Activated naive CD8-positive, alpha-beta T cell treated with anti-CD3 and anti-CD28 coated beads, Interleukin-2, amount 50 U/mL, for 24 hours (primary cell): ENCODE results near the gene FLRT1.

Experiments
- ATAC-seq: fragments of 150-1000 bp; cut with Tn5 transposase; one replicate; pipeline ENCODE4 v1.10.0; 2021
- DNase-seq: peaks from one replicate; pipeline ENCODE4 v3.0.0; 2021
- H3K27ac Mint-ChIP-seq: one replicate; pipeline ENCODE4 v1.8.0; 2021; ENCODE audit warnings: mild to moderate bottlenecking, mixed read lengths
- H3K27me3 Mint-ChIP-seq: one replicate; pipeline ENCODE4 v1.8.0; 2021; ENCODE audit warnings: mixed read lengths
- H3K36me3 Mint-ChIP-seq: one replicate; pipeline ENCODE4 v1.8.0; 2021; ENCODE audit warnings: low read depth, mixed read lengths
- H3K4me1 Mint-ChIP-seq: one replicate; pipeline ENCODE4 v1.8.0; 2021; ENCODE audit warnings: mixed read lengths
- H3K4me3 Mint-ChIP-seq: one replicate; pipeline ENCODE4 v1.8.0; 2021; ENCODE audit warnings: mild to moderate bottlenecking, moderate library complexity, mixed read lengths
- H3K9me3 Mint-ChIP-seq: one replicate; pipeline ENCODE4 v1.8.0; 2021; ENCODE audit warnings: mixed read lengths

The FLRT1 gene

GRCh38 chr11:64027651-64028397 lies 7.9 kb upstream of the FLRT1 start:
- no peak for ATAC-seq
- Mint-ChIP-seq H3K4me3 (no peak overlapping the region), H3K27me3 (peaks cover 21% of the 10 kb centered on the region), H3K27ac (no peak overlapping the region), H3K4me1 (peaks cover 2% of the 10 kb centered on the region), H3K36me3 (no peaks in the 10 kb centered on the region), H3K9me3 (no peaks in the 10 kb centered on the region)
- DNase-seq = no peak

- DNase-seq (peak; percentile 12), ATAC-seq (no peak)
- no peak overlapping the region for H3K4me3 Mint-ChIP-seq
- no peak overlapping the region for H3K27ac Mint-ChIP-seq
- no peaks in the 10 kb centered on the region for H3K36me3 Mint-ChIP-seq
- H3K4me1 Mint-ChIP-seq = peaks cover 2% of the 10 kb centered on the region
- no peaks in the 10 kb centered on the region for H3K9me3 Mint-ChIP-seq
- H3K27me3 Mint-ChIP-seq = peaks cover 21% of the 10 kb centered on the region
Measured at GRCh38 chr11:64028398-64029115, 7.2 kb upstream of the FLRT1 start.

- Mint-ChIP-seq H3K4me3 (no peak overlapping the region), H3K36me3 (no peaks in the 10 kb centered on the region), H3K4me1 (peaks cover 4% of the 10 kb centered on the region), H3K27me3 (peaks cover 32% of the 10 kb centered on the region), H3K27ac (no peak overlapping the region), H3K9me3 (no peaks in the 10 kb centered on the region)
- DNase-seq (no peak), ATAC-seq (no peak)
Measured at GRCh38 chr11:64029773-64030172, 6.0 kb upstream of the FLRT1 start.

- H3K4me3 Mint-ChIP-seq = no peak overlapping the region
- H3K27ac Mint-ChIP-seq = no peak overlapping the region
- H3K36me3 Mint-ChIP-seq = no peaks in the 10 kb centered on the region
- H3K9me3 Mint-ChIP-seq = no peaks in the 10 kb centered on the region
- H3K27me3 Mint-ChIP-seq = peaks cover 38% of the 10 kb centered on the region
- ATAC-seq (no peak), DNase-seq (no peak)
- H3K4me1 Mint-ChIP-seq = peaks cover 9% of the 10 kb centered on the region
Measured at GRCh38 chr11:64031001-64031400, 4.7 kb upstream of the FLRT1 start.

GRCh38 chr11:64032050-64032449 lies 3.7 kb upstream of the FLRT1 start:
- Mint-ChIP-seq H3K9me3 (no peaks in the 10 kb centered on the region), H3K27me3 (peaks cover 35% of the 10 kb centered on the region), H3K36me3 (no peaks in the 10 kb centered on the region), H3K4me1 (peaks cover 9% of the 10 kb centered on the region), H3K4me3 (no peak overlapping the region), H3K27ac (no peak overlapping the region)
- ATAC-seq = no peak
- no peak for DNase-seq

- Mint-ChIP-seq H3K36me3 (no peaks in the 10 kb centered on the region), H3K4me3 (no peak overlapping the region), H3K27ac (no peak overlapping the region), H3K4me1 (peaks cover 7% of the 10 kb centered on the region), H3K9me3 (no peaks in the 10 kb centered on the region), H3K27me3 (peaks cover 41% of the 10 kb centered on the region)
- DNase-seq (no peak), ATAC-seq (no peak)
Measured at GRCh38 chr11:64034411-64034811, 1.3 kb upstream of the FLRT1 start.

- ATAC-seq (no peak), DNase-seq (no peak)
- Mint-ChIP-seq H3K36me3 (no peaks in the 10 kb centered on the region), H3K27me3 (peaks cover 40% of the 10 kb centered on the region), H3K27ac (no peak overlapping the region), H3K4me3 (peak overlapping the region; percentile 63), H3K4me1 (peaks cover 7% of the 10 kb centered on the region), H3K9me3 (no peaks in the 10 kb centered on the region)
Measured at GRCh38 chr11:64035081-64035524, 628 bp upstream of the FLRT1 start.

- Mint-ChIP-seq H3K4me3 (no peak overlapping the region), H3K27ac (no peak overlapping the region)
- peak; percentile 14 for DNase-seq
Measured at GRCh38 chr11:64036087-64037026, 626 bp downstream of the FLRT1 start.

GRCh38 chr11:64037027-64037634 lies 1.4 kb downstream of the FLRT1 start:
- no peak for DNase-seq
- H3K9me3 Mint-ChIP-seq = no peaks in the 10 kb centered on the region

More at GRCh38 chr11:64036087-64037026, 626 bp downstream of the FLRT1 start:
- peaks cover 7% of the 10 kb centered on the region for H3K4me1 Mint-ChIP-seq
- ATAC-seq = peak; percentile 22
- no peaks in the 10 kb centered on the region for H3K9me3 Mint-ChIP-seq
- H3K27me3 Mint-ChIP-seq = peaks cover 34% of the 10 kb centered on the region
- no peaks in the 10 kb centered on the region for H3K36me3 Mint-ChIP-seq

GRCh38 chr11:64038500-64038899 lies 2.8 kb downstream of the FLRT1 start:
- Mint-ChIP-seq H3K9me3 (no peaks in the 10 kb centered on the region), H3K27ac (no peak overlapping the region), H3K4me1 (peaks cover 7% of the 10 kb centered on the region), H3K27me3 (peaks cover 31% of the 10 kb centered on the region), H3K36me3 (no peaks in the 10 kb centered on the region), H3K4me3 (no peak overlapping the region)
- DNase-seq = no peak
- no peak for ATAC-seq

More at GRCh38 chr11:64037027-64037634, 1.4 kb downstream of the FLRT1 start:
- no peak for ATAC-seq
- H3K27me3 Mint-ChIP-seq = peaks cover 34% of the 10 kb centered on the region
- H3K36me3 Mint-ChIP-seq = no peaks in the 10 kb centered on the region
- no peak overlapping the region for H3K27ac Mint-ChIP-seq
- peaks cover 7% of the 10 kb centered on the region for H3K4me1 Mint-ChIP-seq
- H3K4me3 Mint-ChIP-seq = no peak overlapping the region

GRCh38 chr11:64039012-64039665 lies 3.4 kb downstream of the FLRT1 start:
- peaks cover 5% of the 10 kb centered on the region for H3K4me1 Mint-ChIP-seq
- H3K36me3 Mint-ChIP-seq = no peaks in the 10 kb centered on the region
- H3K4me3 Mint-ChIP-seq = no peak overlapping the region
- no peaks in the 10 kb centered on the region for H3K9me3 Mint-ChIP-seq
- H3K27ac Mint-ChIP-seq = no peak overlapping the region
- DNase-seq (no peak), ATAC-seq (no peak)
- peaks cover 27% of the 10 kb centered on the region for H3K27me3 Mint-ChIP-seq

GRCh38 chr11:64040684-64041322 lies 5.1 kb downstream of the FLRT1 start:
- peaks cover 15% of the 10 kb centered on the region for H3K27me3 Mint-ChIP-seq
- no peak for DNase-seq
- H3K27ac Mint-ChIP-seq = no peak overlapping the region
- no peak overlapping the region for H3K4me3 Mint-ChIP-seq
- H3K9me3 Mint-ChIP-seq = no peaks in the 10 kb centered on the region
- no peak for ATAC-seq
- no peaks in the 10 kb centered on the region for H3K4me1 Mint-ChIP-seq
- no peaks in the 10 kb centered on the region for H3K36me3 Mint-ChIP-seq

GRCh38 chr11:64041846-64042245 lies 6.1 kb downstream of the FLRT1 start:
- no peak overlapping the region for H3K27ac Mint-ChIP-seq
- H3K4me1 Mint-ChIP-seq = no peaks in the 10 kb centered on the region
- no peak overlapping the region for H3K4me3 Mint-ChIP-seq
- DNase-seq (no peak), ATAC-seq (no peak)
- H3K36me3 Mint-ChIP-seq = no peaks in the 10 kb centered on the region
- H3K9me3 Mint-ChIP-seq = no peaks in the 10 kb centered on the region
- peaks cover 15% of the 10 kb centered on the region for H3K27me3 Mint-ChIP-seq
